Erythroblast (primary cell): Measurements from ENCODE around the gene ATR.

Experiments
- DNase-seq, 2 experiments: peaks; one replicate each; lab custom pipeline; 2025; lab: John Stamatoyannopoulos, UW
- GATA1 ChIP-seq: IDR thresholded peaks from 2 replicates; pipeline ENCODE4 v1.6.1; 2011; ENCODE audit warnings: low read depth, mild to moderate bottlenecking, control low read depth, low read length, moderate library complexity
- POLR2A ChIP-seq: IDR thresholded peaks from 2 replicates; pipeline ENCODE4 v1.6.1; 2011; ENCODE audit warnings: mild to moderate bottlenecking, low read length

The ATR gene

GRCh38 chr3:142502187-142502985 is 76.1 kb downstream of the ATR start:
- TF ChIP-seq GATA1, result no peak
- TF ChIP-seq POLR2A, result no peak
- DNase-seq, result no peak

- TF ChIP-seq GATA1 (no peak), POLR2A (no peak)
- no peak for DNase-seq
Observed at GRCh38 chr3:142501004-142501926, 77.3 kb downstream of the ATR start.

GRCh38 chr3:142500211-142500610 is 78.3 kb downstream of the ATR start:
- no peak for DNase-seq
- TF ChIP-seq POLR2A (no peak), GATA1 (no peak)

- no peak for TF ChIP-seq POLR2A
- no peak for TF ChIP-seq GATA1
- no peak for DNase-seq
Observed at GRCh38 chr3:142498397-142499180, 79.9 kb downstream of the ATR start.

- TF ChIP-seq GATA1, result no peak
- no peak for TF ChIP-seq POLR2A
- DNase-seq, result no peak
Observed at GRCh38 chr3:142497729-142498128, 80.8 kb downstream of the ATR start.

GRCh38 chr3:142495103-142495502 is 83.4 kb downstream of the ATR start:
- TF ChIP-seq GATA1 (no peak), POLR2A (no peak)
- no peak for DNase-seq

- no peak for TF ChIP-seq GATA1
- no peak for TF ChIP-seq POLR2A
- DNase-seq, result no peak
Observed at GRCh38 chr3:142492184-142492583, 86.3 kb downstream of the ATR start.

- TF ChIP-seq GATA1 (no peak), POLR2A (no peak)
Observed at GRCh38 chr3:142489572-142490323, 88.8 kb downstream of the ATR start.

GRCh38 chr3:142484912-142485435 is 93.6 kb downstream of the ATR start:
- TF ChIP-seq POLR2A (no peak), GATA1 (no peak)
- no peak for DNase-seq

More at GRCh38 chr3:142489572-142490323, 88.8 kb downstream of the ATR start:
- DNase-seq, result no peak

- TF ChIP-seq GATA1, result no peak
- TF ChIP-seq POLR2A, result no peak
- no peak for DNase-seq
Observed at GRCh38 chr3:142481196-142481595, 97.3 kb downstream of the ATR start.

GRCh38 chr3:142470826-142471225 is 107.7 kb downstream of the ATR start:
- TF ChIP-seq POLR2A, result no peak
- TF ChIP-seq GATA1, result no peak
- DNase-seq, result no peak

- TF ChIP-seq POLR2A, result no peak
- no peak for DNase-seq
Observed at GRCh38 chr3:142468456-142468855, 110.1 kb downstream of the ATR start.
